GM21723 (cell line): ENCODE results near the gene UCN3.

Experiments used
- ATAC-seq: cut with Tn5 transposase; IDR thresholded peaks from one replicate; pipeline ENCODE4 v1.9.1; 2021; ENCODE audit warnings: mild to moderate bottlenecking, moderate library complexity; ENCODE audit not compliant: unreplicated experiment

Gene UCN3

GRCh38 chr10:5364890-5365338 lies at the start of gene UCN3:
TSS of gene UCN3 (plus strand) at chr10:5364966. CDS start at chr10:5373721, 8,755 bp downstream.
- no peak for ATAC-seq

- no peak for ATAC-seq
These were observed 47.1 kb upstream of the UCN3 start for GRCh38 chr10:5317547-5318107.

- ATAC-seq: no peak
These were observed 46.6 kb upstream of the UCN3 start for GRCh38 chr10:5318148-5318547.

GRCh38 chr10:5319863-5320262 lies 44.9 kb upstream of the UCN3 start:
- no peak for ATAC-seq

GRCh38 chr10:5321273-5321672 lies 43.5 kb upstream of the UCN3 start:
- ATAC-seq: no peak

- ATAC-seq: no peak
These were observed 41.3 kb upstream of the UCN3 start for GRCh38 chr10:5323446-5323845.

GRCh38 chr10:5325076-5325475 lies 39.7 kb upstream of the UCN3 start:
- ATAC-seq: no peak

GRCh38 chr10:5334196-5334880 lies 30.4 kb upstream of the UCN3 start:
- no peak for ATAC-seq

- ATAC-seq: no peak
These were observed 26.8 kb upstream of the UCN3 start for GRCh38 chr10:5338010-5338409.

- no peak for ATAC-seq
These were observed 21.7 kb upstream of the UCN3 start for GRCh38 chr10:5343092-5343491.

GRCh38 chr10:5343561-5343960 lies 21.2 kb upstream of the UCN3 start:
- no peak for ATAC-seq

- ATAC-seq: no peak
These were observed 20.8 kb upstream of the UCN3 start for GRCh38 chr10:5343979-5344378.

GRCh38 chr10:5344746-5345145 lies 20.0 kb upstream of the UCN3 start:
- no peak for ATAC-seq

GRCh38 chr10:5346881-5347280 lies 17.9 kb upstream of the UCN3 start:
- no peak for ATAC-seq

- no peak for ATAC-seq
These were observed 15.4 kb upstream of the UCN3 start for GRCh38 chr10:5349362-5349761.

- no peak for ATAC-seq
These were observed 10.7 kb upstream of the UCN3 start for GRCh38 chr10:5354068-5354467.

GRCh38 chr10:5355594-5356301 lies 9.0 kb upstream of the UCN3 start:
- no peak for ATAC-seq

- ATAC-seq: no peak
These were observed 8.4 kb upstream of the UCN3 start for GRCh38 chr10:5356302-5356763.

- no peak for ATAC-seq
These were observed 4.3 kb upstream of the UCN3 start for GRCh38 chr10:5360318-5360915.

GRCh38 chr10:5361966-5362365 lies 2.8 kb upstream of the UCN3 start:
- ATAC-seq: no peak

GRCh38 chr10:5362873-5363272 lies 1.9 kb upstream of the UCN3 start:
- no peak for ATAC-seq

GRCh38 chr10:5364374-5364773 lies 392 bp upstream of the UCN3 start:
- no peak for ATAC-seq
